Cortex of kidney (tissue), 1 donor: ENCODE measurements around the gene SH3TC2.

Experiments used
- DNase-seq: peaks from one replicate; lab custom pipeline; 2025; lab: John Stamatoyannopoulos, UW

SH3TC2 gene

GRCh38 chr5:149060325-149060724 is 2.5 kb downstream of the SH3TC2 start:
- no peak for DNase-seq

GRCh38 chr5:149056616-149057165 is 6.2 kb downstream of the SH3TC2 start:
- no peak for DNase-seq

GRCh38 chr5:149054416-149054815 is 8.4 kb downstream of the SH3TC2 start:
- no peak for DNase-seq

- no peak for DNase-seq
Measured at GRCh38 chr5:149053072-149053695, 9.7 kb downstream of the SH3TC2 start.

- no peak for DNase-seq
Measured at GRCh38 chr5:149049371-149049781, 13.5 kb downstream of the SH3TC2 start.

- no peak for DNase-seq
Measured at GRCh38 chr5:149048811-149049210, 14.1 kb downstream of the SH3TC2 start.

- DNase-seq: no peak
Measured at GRCh38 chr5:149047462-149047861, 15.4 kb downstream of the SH3TC2 start.

- DNase-seq: no peak
Measured at GRCh38 chr5:149046196-149046829, 16.5 kb downstream of the SH3TC2 start.

- no peak for DNase-seq
Measured at GRCh38 chr5:149045089-149045460, 17.8 kb downstream of the SH3TC2 start.

GRCh38 chr5:149044453-149045088 is 18.3 kb downstream of the SH3TC2 start:
- DNase-seq: no peak

GRCh38 chr5:149043641-149044040 is 19.2 kb downstream of the SH3TC2 start:
- DNase-seq: no peak

- no peak for DNase-seq
Measured at GRCh38 chr5:149042865-149043264, 20.0 kb downstream of the SH3TC2 start.

- no peak for DNase-seq
Measured at GRCh38 chr5:149041242-149041641, 21.6 kb downstream of the SH3TC2 start.

GRCh38 chr5:149040421-149040820 is 22.4 kb downstream of the SH3TC2 start:
- no peak for DNase-seq

GRCh38 chr5:149039506-149039905 is 23.4 kb downstream of the SH3TC2 start:
- no peak for DNase-seq

- DNase-seq: no peak
Measured at GRCh38 chr5:149038336-149039080, 24.4 kb downstream of the SH3TC2 start.

- DNase-seq: no peak
Measured at GRCh38 chr5:149037817-149038216, 25.0 kb downstream of the SH3TC2 start.

- DNase-seq: no peak
Measured at GRCh38 chr5:149036970-149037369, 25.9 kb downstream of the SH3TC2 start.

GRCh38 chr5:149036168-149036567 is 26.7 kb downstream of the SH3TC2 start:
- DNase-seq: no peak

- DNase-seq: no peak
Measured at GRCh38 chr5:149035372-149035790, 27.5 kb downstream of the SH3TC2 start.

- no peak for DNase-seq
Measured at GRCh38 chr5:149030838-149031397, 31.9 kb downstream of the SH3TC2 start.

- DNase-seq: no peak
Measured at GRCh38 chr5:149030392-149030791, 32.5 kb downstream of the SH3TC2 start.
